WTC11 (cell line): ENCODE results near the gene IDUA. TPM values are rescaled to one million over a fixed set of nuclear protein-coding genes. Genes with fewer than 3 reads are reported as not detected.
"Not testable (repeated sequence)": the region's sequence is repeated elsewhere in the genome, so short reads cannot be mapped to it uniquely, and the experiment has no call there.

ENCODE experiments used
- ATAC-seq: fragments of 200-7000 bp; cut with Tn5 transposase; 2 replicates; pipeline ENCODE4 v1.10.0; 2021; ENCODE audit warnings: mild to moderate bottlenecking, moderate library complexity
- CTCF ChIA-PET: fragments of 300-600 bp; sonication (Branson Sonifier 250); formaldehyde crosslinking; loops from one replicate; lab custom pipeline; 2021; ENCODE audit warnings: antibody characterized with exemption; lab: Charles Lee
- POLR2A ChIA-PET: fragments of 350-600 bp; sonication (Branson Sonifier 250); formaldehyde crosslinking; loops from one replicate; lab custom pipeline; 2021; ENCODE audit warnings: antibody characterized with exemption; lab: Charles Lee
- DNase-seq: peaks from one replicate; pipeline ENCODE4 v3.0.0; 2021; ENCODE audit warnings: low spot score
- H3K27ac Mint-ChIP-seq: 2 replicates; pipeline ENCODE4 v1.8.0; 2021; ENCODE audit warnings: mixed read lengths
- H3K27me3 Mint-ChIP-seq: 2 replicates; pipeline ENCODE4 v1.8.0; 2021; ENCODE audit warnings: low read depth, mild to moderate bottlenecking, moderate library complexity, mixed read lengths
- H3K36me3 Mint-ChIP-seq: 2 replicates; pipeline ENCODE4 v1.8.0; 2021; ENCODE audit warnings: mixed read lengths
- H3K4me1 Mint-ChIP-seq: 2 replicates; pipeline ENCODE4 v1.8.0; 2022; ENCODE audit warnings: mixed read lengths
- H3K4me3 Mint-ChIP-seq: 2 replicates; pipeline ENCODE4 v1.8.0; 2021; ENCODE audit warnings: mild to moderate bottlenecking, moderate library complexity, mixed read lengths
- H3K9me3 Mint-ChIP-seq: 2 replicates; pipeline ENCODE4 v1.8.0; 2021; ENCODE audit warnings: mixed read lengths
- AFF4 ChIP-seq: sonication (generic); formaldehyde crosslinking; IDR thresholded peaks from 2 replicates; pipeline ENCODE4 v1.8.1; 2023; ENCODE audit warnings: mild to moderate bottlenecking, missing genetic modification reagents, borderline replicate concordance
- ATF3 ChIP-seq: sonication (generic); formaldehyde crosslinking; conservative IDR thresholded peaks from 2 replicates; pipeline ENCODE4 v1.8.1; 2022; ENCODE audit warnings: mild to moderate bottlenecking, missing genetic modification reagents
- HMGA2 ChIP-seq: fragments of 250-450 bp; sonication (Bioruptor Pico); IDR thresholded peaks from 2 replicates; pipeline ENCODE4 v1.4.0; 2021; ENCODE audit warnings: mild to moderate bottlenecking, moderate library complexity
- NR1H2 ChIP-seq: sonication (generic); formaldehyde crosslinking; IDR thresholded peaks from 2 replicates; pipeline ENCODE4 v1.9.0; 2021; ENCODE audit warnings: mild to moderate bottlenecking, moderate library complexity, missing genetic modification reagents
- PRRX2 ChIP-seq: fragments of 250-450 bp; sonication (Bioruptor Pico); IDR thresholded peaks from 2 replicates; pipeline ENCODE4 v1.8.0; 2021; ENCODE audit warnings: mild to moderate bottlenecking
- RORB ChIP-seq: fragments of 250-450 bp; sonication (Bioruptor Pico); IDR thresholded peaks from 2 replicates; pipeline ENCODE4 v1.9.0; 2021; ENCODE audit warnings: mild to moderate bottlenecking
- USF1 ChIP-seq: sonication (generic); formaldehyde crosslinking; IDR thresholded peaks from 2 replicates; pipeline ENCODE4 v1.8.0; 2022; ENCODE audit warnings: mild to moderate bottlenecking, missing genetic modification reagents
- ZBTB21 ChIP-seq: sonication (generic); formaldehyde crosslinking; IDR thresholded peaks from 2 replicates; pipeline ENCODE4 v1.8.1; 2023; ENCODE audit warnings: mild to moderate bottlenecking, missing genetic modification reagents, borderline replicate concordance
- ZMAT4 ChIP-seq: fragments of 250-450 bp; sonication (Bioruptor Pico); IDR thresholded peaks from 2 replicates; pipeline ENCODE4 v1.9.0; 2021; ENCODE audit warnings: mild to moderate bottlenecking
- ZNF121 ChIP-seq: sonication (generic); formaldehyde crosslinking; IDR thresholded peaks from 2 replicates; pipeline ENCODE4 v1.8.0; 2023; ENCODE audit warnings: missing genetic modification reagents
- total RNA-seq: library from RNA; stranded (reverse); gene quantifications from 3 replicates; pipeline ENCODE4 v1.2.3, GENCODE V29; 2021
- TF ChIP-seq, protein P1 (sequence below): fragments of 250-450 bp; sonication (Bioruptor Pico); IDR thresholded peaks from 2 replicates; pipeline ENCODE4 v2.1.2; 2022; ENCODE audit warnings: mild to moderate bottlenecking, moderate library complexity

The IDUA gene
- total RNA-seq, 1 experiment from 2014 or later: 8.7 TPM

DNA sequence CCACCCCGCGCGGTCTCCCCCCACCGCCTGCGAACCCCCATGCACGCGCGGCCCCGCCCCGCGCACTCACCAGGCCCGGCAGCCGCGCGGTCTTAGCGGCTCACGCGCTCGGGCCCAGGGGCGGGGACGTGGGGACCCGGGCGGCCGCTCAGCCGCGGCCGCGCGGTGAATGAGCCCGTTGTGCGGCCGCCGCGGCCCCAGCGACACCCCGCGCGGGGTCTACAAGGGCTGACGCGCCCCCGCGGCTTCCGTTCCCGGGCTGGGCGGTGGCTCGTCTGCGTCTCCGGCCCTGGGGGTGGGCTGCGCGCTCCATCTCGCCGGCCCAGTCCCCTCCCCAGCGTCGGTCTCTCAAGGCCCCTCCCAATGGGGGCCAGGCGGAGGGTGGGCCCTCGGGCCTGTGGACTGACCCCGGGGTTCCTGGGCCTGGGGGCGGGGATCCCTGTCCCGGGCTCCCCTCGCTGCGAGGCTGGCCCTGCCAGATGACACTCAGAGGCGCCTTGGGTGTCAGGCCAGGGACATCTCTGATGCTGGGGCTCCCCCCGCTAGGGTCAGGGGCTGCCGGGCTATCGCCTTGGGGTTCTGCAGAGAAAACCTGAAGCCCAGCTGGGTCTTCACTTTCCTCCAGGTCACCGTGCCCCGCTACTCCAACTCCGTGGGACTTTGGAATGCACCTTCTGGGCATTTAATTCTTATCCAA, 10.7 kb downstream of the IDUA start (continued):
- TF ChIP-seq USF1 (no peak), ZBTB21 (CRISPR knock-in tag) (no peak), RORB (no peak), PRRX2 (CRISPR knock-in tag) (no peak), NR1H2 (CRISPR knock-in tag) (no peak), ATF3 (no peak)
- TF ChIP-seq, all 79 proteins: peak for 0

GRCh38 chr4:998096-998691, 11.3 kb downstream of the IDUA start:
- POLR2A ChIA-PET: no interaction called here
- Mint-ChIP-seq H3K9me3 (no peaks in the 10 kb centered on the region), H3K27ac (no peak overlapping the region), H3K4me1 (peaks cover 2% of the 10 kb centered on the region), H3K4me3 (peak overlapping the region; percentile 39; the same call in 1 of the 2 replicates), H3K27me3 (peaks cover 63% of the 10 kb centered on the region), H3K36me3 (no peaks in the 10 kb centered on the region)
- TF ChIP-seq ZMAT4: no peak
- TF ChIP-seq, protein P1, sequence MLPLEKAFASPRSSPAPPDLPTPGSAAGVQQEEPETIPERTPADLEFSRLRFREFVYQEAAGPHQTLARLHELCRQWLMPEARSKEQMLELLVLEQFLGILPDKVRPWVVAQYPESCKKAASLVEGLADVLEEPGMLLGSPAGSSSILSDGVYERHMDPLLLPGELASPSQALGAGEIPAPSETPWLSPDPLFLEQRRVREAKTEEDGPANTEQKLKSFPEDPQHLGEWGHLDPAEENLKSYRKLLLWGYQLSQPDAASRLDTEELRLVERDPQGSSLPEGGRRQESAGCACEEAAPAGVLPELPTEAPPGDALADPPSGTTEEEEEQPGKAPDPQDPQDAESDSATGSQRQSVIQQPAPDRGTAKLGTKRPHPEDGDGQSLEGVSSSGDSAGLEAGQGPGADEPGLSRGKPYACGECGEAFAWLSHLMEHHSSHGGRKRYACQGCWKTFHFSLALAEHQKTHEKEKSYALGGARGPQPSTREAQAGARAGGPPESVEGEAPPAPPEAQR (CRISPR knock-in tag): no peak
- TF ChIP-seq ZNF121: no peak
- no peak for TF ChIP-seq HMGA2 (CRISPR knock-in tag)
- TF ChIP-seq AFF4 (CRISPR knock-in tag): no peak
- ATAC-seq (no peak), DNase-seq (no peak)
- CTCF ChIA-PET: interaction anchor here (1.1 to 1.9 kb wide), 2 partner anchors 10 to 72 kb away, joined by 3 to 5 read pairs; no protein-coding TSS in a partner anchor

- H3K36me3 Mint-ChIP-seq, H3K4me1 Mint-ChIP-seq, ATAC-seq, POLR2A ChIA-PET, DNase-seq, H3K9me3 Mint-ChIP-seq, H3K4me3 Mint-ChIP-seq, H3K27ac Mint-ChIP-seq: not testable (repeated sequence)
- CTCF ChIA-PET: interaction anchor here (1.1 to 1.9 kb wide), 2 partner anchors 12 to 73 kb away, joined by 3 to 5 read pairs; no protein-coding TSS in a partner anchor
- peaks cover 74% of the 10 kb centered on the region for H3K27me3 Mint-ChIP-seq
Observed at GRCh38 chr4:999240-999863, 12.5 kb downstream of the IDUA start.
